ENCODE data around the gene NLN. TPM values are rescaled to one million over a fixed set of nuclear protein-coding genes. Genes with fewer than 3 reads are reported as not detected.
"Not testable (repeated sequence)": the region's sequence is repeated elsewhere in the genome, so short reads cannot be mapped to it uniquely, and the experiment has no call there.

The NLN gene
- total RNA-seq, 4 donors from 2014 or later = 6.5 to 11.5 (median 9.8) TPM

DNA sequence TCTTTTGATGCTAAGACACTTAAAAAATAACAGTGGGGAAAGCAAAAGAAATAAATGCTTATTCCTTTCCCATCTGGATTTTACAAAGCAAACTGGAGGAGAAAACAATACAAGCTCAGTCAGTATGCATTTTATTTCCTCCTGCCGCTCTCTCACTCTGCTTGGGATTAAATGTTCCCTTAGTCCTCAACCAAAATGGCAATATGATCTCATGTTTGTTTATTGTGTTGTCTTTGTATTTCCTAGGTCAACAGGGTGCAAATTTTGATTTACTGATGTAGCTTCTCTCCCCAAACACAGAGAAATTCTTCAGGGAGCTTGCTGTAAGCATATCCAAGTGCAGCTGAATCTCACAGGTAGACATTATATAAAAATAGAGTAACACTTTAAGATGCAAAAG, 112.3 kb downstream of the NLN start:
- 67 to 73% methylated on average over 1 of the region's 1 CpG for WGBS, 2 donors (ENCODE audit: low coverage in 1 of 2)
- H3K9me3 ChIP-seq = no peaks in the 10 kb centered on the region
- TF ChIP-seq, protein P1, sequence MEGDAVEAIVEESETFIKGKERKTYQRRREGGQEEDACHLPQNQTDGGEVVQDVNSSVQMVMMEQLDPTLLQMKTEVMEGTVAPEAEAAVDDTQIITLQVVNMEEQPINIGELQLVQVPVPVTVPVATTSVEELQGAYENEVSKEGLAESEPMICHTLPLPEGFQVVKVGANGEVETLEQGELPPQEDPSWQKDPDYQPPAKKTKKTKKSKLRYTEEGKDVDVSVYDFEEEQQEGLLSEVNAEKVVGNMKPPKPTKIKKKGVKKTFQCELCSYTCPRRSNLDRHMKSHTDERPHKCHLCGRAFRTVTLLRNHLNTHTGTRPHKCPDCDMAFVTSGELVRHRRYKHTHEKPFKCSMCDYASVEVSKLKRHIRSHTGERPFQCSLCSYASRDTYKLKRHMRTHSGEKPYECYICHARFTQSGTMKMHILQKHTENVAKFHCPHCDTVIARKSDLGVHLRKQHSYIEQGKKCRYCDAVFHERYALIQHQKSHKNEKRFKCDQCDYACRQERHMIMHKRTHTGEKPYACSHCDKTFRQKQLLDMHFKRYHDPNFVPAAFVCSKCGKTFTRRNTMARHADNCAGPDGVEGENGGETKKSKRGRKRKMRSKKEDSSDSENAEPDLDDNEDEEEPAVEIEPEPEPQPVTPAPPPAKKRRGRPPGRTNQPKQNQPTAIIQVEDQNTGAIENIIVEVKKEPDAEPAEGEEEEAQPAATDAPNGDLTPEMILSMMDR (IDR thresholded peaks at IDR 0.05) = no peak
- TF ChIP-seq EP300 (IDR thresholded peaks at IDR 0.05) (no peak), POLR2AphosphoS5 (IDR thresholded peaks at IDR 0.05) (no peak)
- no peaks in the 10 kb centered on the region for H3K4me1 ChIP-seq
- no peaks in the 10 kb centered on the region for H3K27me3 ChIP-seq
- no peak overlapping the region for H3K27ac ChIP-seq
- ATAC-seq = no peak
- no peaks in the 10 kb centered on the region for H3K36me3 ChIP-seq
- no peak overlapping the region for H3K4me3 ChIP-seq

DNA sequence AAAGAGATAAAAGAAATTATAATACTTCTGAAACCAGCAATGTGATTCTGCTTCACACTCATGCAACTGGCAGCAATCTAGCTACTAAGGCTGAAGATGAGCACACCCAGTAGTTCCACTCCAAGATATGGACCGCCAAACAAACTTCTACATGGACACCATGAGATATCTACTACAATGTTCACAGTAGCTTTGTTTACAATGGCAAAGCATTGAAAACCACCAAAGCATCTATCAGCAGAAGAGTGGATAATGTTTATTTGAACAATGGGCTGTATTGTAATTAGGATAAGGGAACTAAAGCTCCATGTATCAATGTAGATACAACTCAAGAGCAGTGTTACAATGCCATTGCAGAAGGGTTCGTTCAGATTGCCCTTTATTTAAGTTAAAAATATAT, 113.2 kb downstream of the NLN start:
- WGBS, 2 donors (ENCODE audit: low coverage in 1 of 2) = 78 to 82% methylated on average over 2 of the region's 2 CpGs
- Histone ChIP-seq H3K9me3 (no peaks in the 10 kb centered on the region), H3K27me3 (no peaks in the 10 kb centered on the region), H3K27ac (no peak overlapping the region), H3K4me3 (no peak overlapping the region), H3K4me1 (no peaks in the 10 kb centered on the region), H3K36me3 (no peaks in the 10 kb centered on the region)
- no peak for TF ChIP-seq EP300 (IDR thresholded peaks at IDR 0.05)
- TF ChIP-seq POLR2A (IDR thresholded peaks at IDR 0.05) = no peak
- ATAC-seq = no peak

DNA sequence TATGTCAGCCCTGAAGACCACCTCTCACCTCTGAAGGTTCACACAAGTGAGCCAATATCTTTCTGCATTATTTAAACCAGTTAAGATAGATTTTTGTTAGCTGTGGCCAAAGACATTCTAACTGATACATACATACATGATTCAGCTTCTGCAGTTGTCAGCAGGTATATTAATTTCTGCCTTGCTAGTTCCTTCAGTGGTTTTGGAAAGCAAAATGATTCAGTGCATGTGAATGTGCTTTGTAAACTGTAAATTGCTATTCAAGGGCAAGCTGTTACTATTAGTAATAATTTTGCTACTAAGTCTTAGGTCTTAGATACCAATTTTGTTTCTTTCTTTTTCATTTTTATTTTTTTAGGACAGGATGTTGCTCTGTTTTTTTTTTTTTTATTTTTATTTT, 115.1 kb downstream of the NLN start:
- TF ChIP-seq EP300 (IDR thresholded peaks at IDR 0.05) (no peak), POLR2AphosphoS5 (IDR thresholded peaks at IDR 0.05) (no peak), POLR2A (IDR thresholded peaks at IDR 0.05) (no peak)
- TF ChIP-seq, protein P1 (IDR thresholded peaks at IDR 0.05) = no peak
- no peaks in the 10 kb centered on the region for H3K27me3 ChIP-seq
- ATAC-seq = no peak
- H3K4me3 ChIP-seq = no peak overlapping the region
- no peaks in the 10 kb centered on the region for H3K4me1 ChIP-seq
- H3K9me3 ChIP-seq = no peaks in the 10 kb centered on the region
- no peaks in the 10 kb centered on the region for H3K36me3 ChIP-seq
- no peak overlapping the region for H3K27ac ChIP-seq

DNA sequence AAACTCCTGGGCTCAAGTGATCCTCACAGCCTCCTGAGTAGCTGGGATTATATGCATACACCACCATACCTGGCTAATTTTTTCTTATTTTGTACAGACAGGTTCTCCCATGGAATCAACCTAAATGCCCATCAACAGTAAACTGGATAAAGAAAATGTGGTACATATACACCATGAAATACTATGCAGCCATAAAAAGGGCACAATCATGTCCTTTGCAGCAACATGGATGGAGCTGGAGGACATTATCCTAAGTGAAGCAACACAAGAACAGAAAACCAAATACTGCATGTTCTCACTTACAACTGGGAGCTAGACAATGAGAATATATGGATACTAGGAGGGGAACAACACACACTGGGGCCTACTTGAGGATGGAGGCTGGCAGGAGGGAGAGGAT, 117.2 kb downstream of the NLN start:
- not testable (repeated sequence) for ATAC-seq, H3K4me3 ChIP-seq, H3K4me1 ChIP-seq, H3K27ac ChIP-seq, H3K27me3 ChIP-seq, H3K9me3 ChIP-seq, H3K36me3 ChIP-seq

DNA sequence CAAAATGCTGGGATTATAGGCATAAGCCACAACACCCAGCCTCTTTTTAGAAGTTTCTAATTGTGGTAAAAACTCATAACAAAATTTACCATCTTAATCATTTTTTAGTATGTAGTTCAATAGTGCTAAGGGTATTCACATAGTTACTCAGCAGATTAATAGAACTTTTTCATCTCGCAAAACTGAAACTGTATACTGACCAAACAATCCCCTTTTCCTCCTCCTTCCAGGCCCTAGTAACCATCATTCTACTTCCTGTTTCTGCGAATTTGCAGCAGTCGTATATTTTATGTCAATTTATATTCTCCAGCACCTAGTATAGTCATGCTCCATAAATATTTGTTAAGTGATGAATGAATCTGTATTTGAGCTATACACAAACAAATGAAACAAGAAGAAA, 118.1 kb downstream of the NLN start:
- H3K4me1 ChIP-seq = no peaks in the 10 kb centered on the region
- no peak overlapping the region for H3K4me3 ChIP-seq
- no peaks in the 10 kb centered on the region for H3K9me3 ChIP-seq
- no peak for ATAC-seq
- no peaks in the 10 kb centered on the region for H3K27me3 ChIP-seq
- H3K36me3 ChIP-seq = no peaks in the 10 kb centered on the region
- TF ChIP-seq EP300 (IDR thresholded peaks at IDR 0.05) (no peak), POLR2AphosphoS5 (IDR thresholded peaks at IDR 0.05) (no peak), POLR2A (IDR thresholded peaks at IDR 0.05) (no peak)
- TF ChIP-seq, protein P1 (IDR thresholded peaks at IDR 0.05) = no peak
- 29 to 44% methylated on average over 3 of the region's 3 CpGs for WGBS, 2 donors (ENCODE audit: low coverage in 1 of 2)
- no peak overlapping the region for H3K27ac ChIP-seq

DNA sequence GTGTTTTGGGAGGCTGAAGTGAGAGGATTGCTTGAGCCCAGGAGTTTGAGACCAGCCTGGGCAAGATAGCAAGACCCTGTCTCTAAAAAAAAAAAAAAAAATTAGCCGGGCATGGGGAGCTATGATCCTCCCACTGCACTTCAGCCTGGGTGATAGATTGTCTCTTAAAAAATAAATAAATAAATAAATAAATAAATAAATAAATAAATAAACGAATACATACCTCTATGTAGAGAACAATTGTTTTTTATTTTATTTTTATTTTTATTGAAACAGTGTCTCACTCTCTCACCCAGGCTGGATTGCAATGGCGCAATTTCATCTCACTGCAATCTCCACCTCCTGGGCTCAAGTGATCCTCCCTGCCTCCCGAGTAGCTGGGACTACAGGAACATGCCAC, 122.8 kb downstream of the NLN start:
- H3K9me3 ChIP-seq, H3K36me3 ChIP-seq, H3K4me3 ChIP-seq, H3K4me1 ChIP-seq, ATAC-seq, H3K27ac ChIP-seq, H3K27me3 ChIP-seq: not testable (repeated sequence)
- 90% methylated on average over 4 of the region's 4 CpGs for WGBS, 2 donors (ENCODE audit: low coverage in 1 of 2)

DNA sequence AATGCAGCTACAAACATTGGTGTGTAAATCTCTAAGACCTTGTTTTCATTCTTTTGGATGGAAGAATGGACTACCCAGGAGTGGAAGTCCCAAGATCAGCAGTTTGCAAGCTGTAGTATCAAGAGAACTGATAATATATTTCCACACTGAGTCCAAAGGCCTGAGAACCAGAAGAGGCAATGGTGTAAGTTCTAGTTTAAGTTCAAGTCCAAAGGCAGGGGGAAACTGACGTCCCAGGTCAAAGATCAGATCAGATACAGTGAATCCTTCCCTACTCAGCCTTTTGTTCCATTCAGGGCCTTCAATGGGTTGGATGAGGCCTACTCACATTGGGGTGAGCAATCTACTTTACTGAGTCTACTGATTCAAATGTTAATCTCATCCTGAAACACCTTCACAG, 124.1 kb downstream of the NLN start:
- Histone ChIP-seq H3K27ac (no peak overlapping the region), H3K36me3 (no peaks in the 10 kb centered on the region), H3K27me3 (no peaks in the 10 kb centered on the region), H3K4me3 (no peak overlapping the region), H3K4me1 (no peaks in the 10 kb centered on the region), H3K9me3 (no peaks in the 10 kb centered on the region)
- no peak for ATAC-seq
- no peak for TF ChIP-seq POLR2AphosphoS5 (IDR thresholded peaks at IDR 0.05)
- no peak for TF ChIP-seq POLR2A (IDR thresholded peaks at IDR 0.05)
- TF ChIP-seq, protein P1 (IDR thresholded peaks at IDR 0.05) = no peak
- TF ChIP-seq EP300 (IDR thresholded peaks at IDR 0.05) = no peak
- WGBS, 2 donors (ENCODE audit: low coverage in 1 of 2) = 83 to 88% methylated on average over 1 of the region's 1 CpG

DNA sequence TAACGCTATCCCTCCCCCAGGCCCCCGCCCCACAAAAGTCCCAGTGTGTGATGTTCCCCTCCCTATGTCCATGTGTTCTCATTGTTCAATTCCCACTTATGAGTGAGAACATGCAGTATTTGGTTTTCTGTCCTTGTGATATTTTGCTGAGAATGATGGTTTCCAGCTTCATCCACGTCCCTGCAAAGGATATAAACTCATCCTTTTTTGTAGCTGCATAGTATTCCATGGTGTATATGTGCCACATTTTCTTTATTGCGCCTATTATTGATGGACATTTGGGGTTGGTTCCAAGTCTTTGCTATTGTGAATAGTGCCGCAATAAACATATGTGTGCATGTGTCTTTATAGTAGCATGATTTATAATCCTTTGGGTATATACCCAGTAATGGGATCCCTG, 125.0 kb downstream of the NLN start:
- H3K27me3 ChIP-seq, H3K9me3 ChIP-seq, H3K4me1 ChIP-seq, H3K36me3 ChIP-seq, H3K27ac ChIP-seq, ATAC-seq, H3K4me3 ChIP-seq: not testable (repeated sequence)
- WGBS, 2 donors (ENCODE audit: low coverage in 1 of 2) = 89 to 98% methylated on average over 3 to 5 of the region's 5 CpGs

DNA sequence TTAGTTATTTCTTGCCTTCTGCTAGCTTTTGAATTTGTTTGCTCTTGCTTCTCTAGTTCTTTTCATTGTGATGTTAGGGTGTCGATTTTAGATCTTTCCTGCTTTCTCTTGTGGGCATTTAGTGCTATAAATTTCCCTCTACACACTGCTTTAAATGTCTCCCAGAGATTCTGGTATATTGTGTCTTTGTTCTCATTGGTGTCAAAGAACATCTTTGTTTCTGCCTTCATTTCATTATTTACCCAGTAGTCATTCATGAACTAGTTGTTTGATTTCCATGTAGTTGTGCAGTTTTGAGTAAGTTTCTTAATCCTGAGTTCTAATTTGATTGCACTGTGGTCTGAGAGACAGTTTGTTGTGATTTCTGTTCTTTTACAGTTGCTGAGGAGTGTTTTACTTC, 127.9 kb downstream of the NLN start:
- not testable (repeated sequence) for H3K27ac ChIP-seq, H3K9me3 ChIP-seq, H3K4me1 ChIP-seq, ATAC-seq, H3K4me3 ChIP-seq, H3K36me3 ChIP-seq, H3K27me3 ChIP-seq
- 50% methylated on average over 1 of the region's 1 CpG; no CpG with 5 or more reads in 1 of the 2 donors for WGBS, 2 donors (ENCODE audit: low coverage in 1 of 2)
